Chondrocyte (in vitro differentiated cells): Measurements from ENCODE around the gene ACTR1A. TPM values are rescaled to one million over a fixed set of nuclear protein-coding genes. Genes with fewer than 3 reads are reported as not detected.

Experiments used
- DNase-seq: peaks from one replicate; pipeline ENCODE4 v3.0.0; 2021; ENCODE audit warnings: mixed read lengths, low spot score
- H3K27ac Mint-ChIP-seq: one replicate; pipeline ENCODE4 v1.8.0; 2021; ENCODE audit warnings: mild to moderate bottlenecking, moderate library complexity, mixed read lengths; ENCODE audit not compliant: unreplicated experiment
- H3K27me3 Mint-ChIP-seq: 2 replicates; pipeline ENCODE4 v1.8.0; 2021; ENCODE audit warnings: low read depth, mixed read lengths
- H3K36me3 Mint-ChIP-seq: 2 replicates; pipeline ENCODE4 v1.8.0; 2021; ENCODE audit warnings: low read depth, mixed read lengths
- H3K4me1 Mint-ChIP-seq: 2 replicates; pipeline ENCODE4 v1.8.0; 2021; ENCODE audit warnings: low read depth, mild to moderate bottlenecking, mixed read lengths
- H3K4me3 Mint-ChIP-seq: one replicate; pipeline ENCODE4 v1.8.0; 2021; ENCODE audit warnings: mild to moderate bottlenecking, moderate library complexity, mixed read lengths; ENCODE audit not compliant: unreplicated experiment
- H3K9me3 Mint-ChIP-seq: 2 replicates; pipeline ENCODE4 v1.8.0; 2021; ENCODE audit warnings: low read depth, mixed read lengths
- CTCF ChIP-seq: fragments of 200-600 bp; sonication (generic); IDR thresholded peaks from 2 replicates; pipeline ENCODE4 v1.5.0; 2021; ENCODE audit warnings: antibody characterized with exemption, mild to moderate bottlenecking, moderate library complexity
- total RNA-seq: library from RNA; stranded (reverse); gene quantifications from 3 replicates; pipeline ENCODE4 v1.2.1, GENCODE V29; 2021

The ACTR1A gene
- total RNA-seq, 1 donor from 2014 or later = 128 TPM

- H3K36me3 Mint-ChIP-seq = no peaks in the 10 kb centered on the region
- no peak overlapping the region for H3K4me3 Mint-ChIP-seq
- H3K27ac Mint-ChIP-seq = no peak overlapping the region
- TF ChIP-seq CTCF = no peak
- peaks cover 19% of the 10 kb centered on the region for H3K4me1 Mint-ChIP-seq
- peaks cover 3% of the 10 kb centered on the region for H3K27me3 Mint-ChIP-seq
- no peaks in the 10 kb centered on the region for H3K9me3 Mint-ChIP-seq
- no peak for DNase-seq
These were observed 67.9 kb downstream of the ACTR1A start for GRCh38 chr10:102434394-102435132.

GRCh38 chr10:102433619-102434046 lies 68.9 kb downstream of the ACTR1A start:
- Mint-ChIP-seq H3K4me3 (no peak overlapping the region), H3K4me1 (peaks cover 19% of the 10 kb centered on the region)
- no peak for DNase-seq

GRCh38 chr10:102432162-102432950 lies 70.2 kb downstream of the ACTR1A start, which contains the start of gene CUEDC2:
TSS of gene CUEDC2 (minus strand) at chr10:102432574. CDS start at chr10:102425188, 7,386 bp downstream.
- peaks cover 3% of the 10 kb centered on the region for H3K27me3 Mint-ChIP-seq
- no peak for TF ChIP-seq CTCF
- peaks cover 19% of the 10 kb centered on the region for H3K4me1 Mint-ChIP-seq
- DNase-seq = no peak
- H3K4me3 Mint-ChIP-seq = peak within 1 kb of the TSS; percentile 89
- H3K9me3 Mint-ChIP-seq = no peaks in the 10 kb centered on the region
- peak within 1 kb of the TSS; percentile 92 for H3K27ac Mint-ChIP-seq
- H3K36me3 Mint-ChIP-seq = no peaks in the 10 kb centered on the region

More at GRCh38 chr10:102433619-102434046, 68.9 kb downstream of the ACTR1A start:
- no peak overlapping the region for H3K27ac Mint-ChIP-seq
- TF ChIP-seq CTCF = no peak
- H3K27me3 Mint-ChIP-seq = peaks cover 3% of the 10 kb centered on the region
- H3K36me3 Mint-ChIP-seq = no peaks in the 10 kb centered on the region
- no peaks in the 10 kb centered on the region for H3K9me3 Mint-ChIP-seq

GRCh38 chr10:102431452-102432124 lies 70.9 kb downstream of the ACTR1A start:
- no peaks in the 10 kb centered on the region for H3K36me3 Mint-ChIP-seq

More at GRCh38 chr10:102431452-102432124, 70.9 kb downstream of the ACTR1A start:
- TF ChIP-seq CTCF = no peak
- peaks cover 19% of the 10 kb centered on the region for H3K4me1 Mint-ChIP-seq
- peak overlapping the region; percentile 92 for H3K27ac Mint-ChIP-seq
- no peaks in the 10 kb centered on the region for H3K9me3 Mint-ChIP-seq
- H3K4me3 Mint-ChIP-seq = peak overlapping the region; percentile 89
- H3K27me3 Mint-ChIP-seq = peaks cover 3% of the 10 kb centered on the region
- no peak for DNase-seq
